Stimulated activated CD4-positive, alpha-beta T cell treated with anti-CD3 and anti-CD28 coated beads, Interleukin-4, amount 100 ng/mL, for 1 hour (primary cell): ENCODE measurements around the gene DGKB.

Source experiments
- DNase-seq: peaks from one replicate; pipeline ENCODE4 v3.0.0-alpha.2; 2020

DGKB gene

GRCh38 chr7:14858866-14859265 lies 43.7 kb downstream of the DGKB start:
- DNase-seq: no peak

- no peak for DNase-seq
These were observed 44.1 kb downstream of the DGKB start for GRCh38 chr7:14858410-14858809.

GRCh38 chr7:14855033-14855794 lies 47.3 kb downstream of the DGKB start:
- DNase-seq: no peak

- no peak for DNase-seq
These were observed 48.1 kb downstream of the DGKB start for GRCh38 chr7:14854471-14854870.

- DNase-seq: no peak
These were observed 50.9 kb downstream of the DGKB start for GRCh38 chr7:14851610-14852009.

GRCh38 chr7:14850039-14850438 lies 52.5 kb downstream of the DGKB start:
- DNase-seq: no peak

GRCh38 chr7:14846405-14846804 lies 56.1 kb downstream of the DGKB start:
- no peak for DNase-seq

- DNase-seq: no peak
These were observed 58.8 kb downstream of the DGKB start for GRCh38 chr7:14843755-14844154.

GRCh38 chr7:14842523-14842922 lies 60.0 kb downstream of the DGKB start:
- DNase-seq: no peak

- DNase-seq: no peak
These were observed 60.7 kb downstream of the DGKB start for GRCh38 chr7:14841869-14842268.

GRCh38 chr7:14841086-14841485 lies 61.5 kb downstream of the DGKB start:
- no peak for DNase-seq

GRCh38 chr7:14839307-14839706 lies 63.2 kb downstream of the DGKB start:
- DNase-seq: no peak

GRCh38 chr7:14837216-14837615 lies 65.3 kb downstream of the DGKB start:
- no peak for DNase-seq

- no peak for DNase-seq
These were observed 65.9 kb downstream of the DGKB start for GRCh38 chr7:14836571-14837189.

GRCh38 chr7:14836006-14836405 lies 66.5 kb downstream of the DGKB start:
- DNase-seq: no peak

- DNase-seq: no peak
These were observed 67.2 kb downstream of the DGKB start for GRCh38 chr7:14835384-14835783.

- DNase-seq: no peak
These were observed 67.7 kb downstream of the DGKB start for GRCh38 chr7:14834883-14835282.

GRCh38 chr7:14834456-14834855 lies 68.1 kb downstream of the DGKB start:
- DNase-seq: no peak

- DNase-seq: no peak
These were observed 68.8 kb downstream of the DGKB start for GRCh38 chr7:14833707-14834106.

GRCh38 chr7:14828053-14828452 lies 74.5 kb downstream of the DGKB start:
- no peak for DNase-seq

GRCh38 chr7:14826426-14826825 lies 76.1 kb downstream of the DGKB start:
- no peak for DNase-seq

- no peak for DNase-seq
These were observed 76.6 kb downstream of the DGKB start for GRCh38 chr7:14825912-14826311.

GRCh38 chr7:14822481-14822854 lies 80.1 kb downstream of the DGKB start:
- DNase-seq: no peak

- DNase-seq: no peak
These were observed 80.6 kb downstream of the DGKB start for GRCh38 chr7:14821757-14822480.
